OCI-LY1 (cell line): ENCODE data around the gene SPIRE2.

Source experiments
- H2AFZ ChIP-seq: fragments of 200-600 bp; sonication (generic), shearing (Covaris generic); 2 replicates; pipeline ENCODE4 v1.6.0; 2014; ENCODE audit warnings: antibody characterized with exemption, mild to moderate bottlenecking, low read length
- H3F3A ChIP-seq: fragments of 200-600 bp; sonication (generic), shearing (Covaris generic); 2 replicates; pipeline ENCODE4 v1.6.0; 2014; ENCODE audit warnings: mild to moderate bottlenecking, antibody characterized with exemption, low read length, moderate library complexity; ENCODE audit not compliant: insufficient read depth
- H3K27ac ChIP-seq: fragments of 200-600 bp; sonication (generic); 2 replicates; pipeline ENCODE4 v1.5.1; 2014; ENCODE audit warnings: low read length, mixed run types, mild to moderate bottlenecking, low read depth; ENCODE audit not compliant: poor library complexity, severe bottlenecking
- H3K27me3 ChIP-seq: fragments of 200-600 bp; sonication (generic); 2 replicates; pipeline ENCODE4 v1.6.0; 2014; ENCODE audit warnings: antibody characterized with exemption, mild to moderate bottlenecking, low read length, moderate library complexity; ENCODE audit not compliant: insufficient read depth
- H3K36me3 ChIP-seq: fragments of 200-600 bp; sonication (generic); 2 replicates; pipeline ENCODE4 v1.6.1; 2014; ENCODE audit warnings: mild to moderate bottlenecking, antibody characterized with exemption, low read length, moderate library complexity, mixed read lengths; ENCODE audit not compliant: insufficient read depth
- H3K4me1 ChIP-seq: fragments of 200-600 bp; sonication (generic); 2 replicates; pipeline ENCODE4 v1.5.1; 2014; ENCODE audit warnings: mild to moderate bottlenecking, low read length, moderate library complexity; ENCODE audit not compliant: insufficient read depth, severe bottlenecking
- H3K4me2 ChIP-seq: fragments of 200-600 bp; sonication (generic), shearing (Covaris generic); 2 replicates; pipeline ENCODE4 v1.6.1; 2014; ENCODE audit warnings: low read length
- H3K4me3 ChIP-seq: fragments of 200-600 bp; sonication (generic); 2 replicates; pipeline ENCODE4 v1.5.1; 2014; ENCODE audit warnings: low read length, low read depth, mild to moderate bottlenecking, mixed read lengths; ENCODE audit not compliant: poor library complexity, severe bottlenecking
- H3K79me2 ChIP-seq: fragments of 200-600 bp; shearing (Covaris generic); 2 replicates; pipeline ENCODE4 v1.6.1; 2016; ENCODE audit warnings: mixed run types, low read length, mixed read lengths; ENCODE audit not compliant: insufficient read depth
- H3K9ac ChIP-seq: fragments of 200-600 bp; sonication (generic), shearing (Covaris generic); 2 replicates; pipeline ENCODE4 v1.6.1; 2014; ENCODE audit warnings: mild to moderate bottlenecking, low read length, mixed read lengths
- H3K9me2 ChIP-seq: fragments of 200-600 bp; sonication (generic), shearing (Covaris generic); 2 replicates; pipeline ENCODE4 v1.6.1; 2014; ENCODE audit warnings: low read depth, mild to moderate bottlenecking, low read length, mixed read lengths
- H3K9me3 ChIP-seq: fragments of 200-600 bp; shearing (Covaris generic); 2 replicates; pipeline ENCODE4 v1.6.1; 2014; ENCODE audit warnings: low read length, mixed read lengths
- H4K20me1 ChIP-seq: fragments of 200-600 bp; sonication (generic), shearing (Covaris generic); 2 replicates; pipeline ENCODE4 v1.6.0; 2016; ENCODE audit warnings: mild to moderate bottlenecking, low read length; ENCODE audit not compliant: insufficient read depth
- EZH2 ChIP-seq: fragments of 200-600 bp; sonication (generic), shearing (Covaris generic); IDR thresholded peaks from 2 replicates; pipeline ENCODE4 v1.8.0; 2017; ENCODE audit warnings: borderline replicate concordance, mixed run types, mild to moderate bottlenecking, antibody characterized with exemption, low read length, moderate library complexity, mixed read lengths
- TF ChIP-seq, protein P1 (sequence below): fragments of 200-600 bp; sonication (generic), shearing (Covaris generic); IDR thresholded peaks from 2 replicates; pipeline ENCODE4 v1.5.1; 2017; ENCODE audit warnings: mild to moderate bottlenecking, antibody characterized with exemption, low read length, moderate library complexity, mixed read lengths

Gene SPIRE2

GRCh38 chr16:89899879-89900481 lies 71.7 kb downstream of the SPIRE2 start:
- Histone ChIP-seq H3F3A (no peaks in the 10 kb centered on the region), H3K27ac (no peak overlapping the region), H3K27me3 (no peaks in the 10 kb centered on the region), H3K79me2 (no peaks in the 10 kb centered on the region), H4K20me1 (no peaks in the 10 kb centered on the region), H3K9ac (no peak overlapping the region), H2AFZ (no peak overlapping the region), H3K4me3 (no peak overlapping the region), H3K4me1 (no peaks in the 10 kb centered on the region), H3K36me3 (peaks cover 80% of the 10 kb centered on the region), H3K9me3 (no peaks in the 10 kb centered on the region), H3K4me2 (no peak overlapping the region), H3K9me2 (no peaks in the 10 kb centered on the region)
- no peak for TF ChIP-seq EZH2
- TF ChIP-seq, protein P1, sequence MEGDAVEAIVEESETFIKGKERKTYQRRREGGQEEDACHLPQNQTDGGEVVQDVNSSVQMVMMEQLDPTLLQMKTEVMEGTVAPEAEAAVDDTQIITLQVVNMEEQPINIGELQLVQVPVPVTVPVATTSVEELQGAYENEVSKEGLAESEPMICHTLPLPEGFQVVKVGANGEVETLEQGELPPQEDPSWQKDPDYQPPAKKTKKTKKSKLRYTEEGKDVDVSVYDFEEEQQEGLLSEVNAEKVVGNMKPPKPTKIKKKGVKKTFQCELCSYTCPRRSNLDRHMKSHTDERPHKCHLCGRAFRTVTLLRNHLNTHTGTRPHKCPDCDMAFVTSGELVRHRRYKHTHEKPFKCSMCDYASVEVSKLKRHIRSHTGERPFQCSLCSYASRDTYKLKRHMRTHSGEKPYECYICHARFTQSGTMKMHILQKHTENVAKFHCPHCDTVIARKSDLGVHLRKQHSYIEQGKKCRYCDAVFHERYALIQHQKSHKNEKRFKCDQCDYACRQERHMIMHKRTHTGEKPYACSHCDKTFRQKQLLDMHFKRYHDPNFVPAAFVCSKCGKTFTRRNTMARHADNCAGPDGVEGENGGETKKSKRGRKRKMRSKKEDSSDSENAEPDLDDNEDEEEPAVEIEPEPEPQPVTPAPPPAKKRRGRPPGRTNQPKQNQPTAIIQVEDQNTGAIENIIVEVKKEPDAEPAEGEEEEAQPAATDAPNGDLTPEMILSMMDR, result no peak

- no peaks in the 10 kb centered on the region for H3K9me2 ChIP-seq
- no peak for TF ChIP-seq EZH2
- TF ChIP-seq, protein P1, result no peak
- no peak overlapping the region for H2AFZ ChIP-seq
- no peaks in the 10 kb centered on the region for H3K27me3 ChIP-seq
- no peaks in the 10 kb centered on the region for H4K20me1 ChIP-seq
- no peak overlapping the region for H3K27ac ChIP-seq
- H3K4me1 ChIP-seq, result no peaks in the 10 kb centered on the region
- H3F3A ChIP-seq, result no peaks in the 10 kb centered on the region
- H3K79me2 ChIP-seq, result no peaks in the 10 kb centered on the region
- H3K9me3 ChIP-seq, result no peaks in the 10 kb centered on the region
- no peak overlapping the region for H3K9ac ChIP-seq
- no peak overlapping the region for H3K4me2 ChIP-seq
- H3K36me3 ChIP-seq, result peaks cover 80% of the 10 kb centered on the region
- no peak overlapping the region for H3K4me3 ChIP-seq
Observed at GRCh38 chr16:89900885-89901284, 72.6 kb downstream of the SPIRE2 start.

GRCh38 chr16:89902980-89903379 lies 74.7 kb downstream of the SPIRE2 start:
- no peak overlapping the region for H2AFZ ChIP-seq
- H4K20me1 ChIP-seq, result no peaks in the 10 kb centered on the region
- no peaks in the 10 kb centered on the region for H3F3A ChIP-seq
- TF ChIP-seq, protein P1, result no peak
- TF ChIP-seq EZH2, result no peak
- H3K27ac ChIP-seq, result no peak overlapping the region
- no peaks in the 10 kb centered on the region for H3K9me2 ChIP-seq
- H3K36me3 ChIP-seq, result peaks cover 81% of the 10 kb centered on the region
- H3K27me3 ChIP-seq, result no peaks in the 10 kb centered on the region
- H3K9ac ChIP-seq, result no peak overlapping the region
- H3K9me3 ChIP-seq, result no peaks in the 10 kb centered on the region
- H3K4me3 ChIP-seq, result no peak overlapping the region
- H3K79me2 ChIP-seq, result no peaks in the 10 kb centered on the region
- no peaks in the 10 kb centered on the region for H3K4me1 ChIP-seq
- no peak overlapping the region for H3K4me2 ChIP-seq
